Lower leg skin (tissue), 4 donors: Measurements from ENCODE around the gene TAF7. TPM values are rescaled to one million over a fixed set of nuclear protein-coding genes. Genes with fewer than 3 reads are reported as not detected.

Experiments
- DNase-seq, 2 donors: peaks; one replicate each; pipeline ENCODE4 v3.0.0-alpha.2; 2019; ENCODE audit warnings: low spot score in 2 of 2
- H3K4me3 ChIP-seq: fragments of 200-600 bp; sonication (generic); 2 replicates; pipeline ENCODE4 v1.5.1; 2017; ENCODE audit warnings: mild to moderate bottlenecking, low read depth; ENCODE audit not compliant: poor library complexity, severe bottlenecking
- CTCF ChIP-seq, 3 donors: fragments of 450-650 bp; IDR thresholded peaks; one replicate each; pipeline ENCODE4 v1.5.1; 2016; ENCODE audit warnings: antibody characterized with exemption in 3 of 3, mild to moderate bottlenecking in 3 of 3, moderate library complexity in 2 of 3
- POLR2A ChIP-seq, 2 donors: fragments of 450-650 bp; IDR thresholded peaks; one replicate each; pipeline ENCODE4 v1.6.1; 2016 to 2017; ENCODE audit warnings: antibody characterized with exemption in 2 of 2, mild to moderate bottlenecking in 1 of 2, moderate library complexity in 1 of 2
- WGBS, 2 donors: methylation state at CpG; one replicate each; pipeline ENCODE4 v1.1.5; 2018; 5-methylcytosine and 5-hydroxymethylcytosine counted together
- intact Hi-C: fragments of 100-400 bp; cut with DNase I; formaldehyde crosslinking; loops from one replicate; pipeline ENCODE4 v1.15.0; 2023; ENCODE audit warnings: low total_unique reads
- total RNA-seq, 4 donors: library from RNA; depleted of rRNA; stranded (reverse); fragments of >200 nt; gene quantifications; one replicate each; pipeline ENCODE4 v1.1.0, GENCODE V29; 2016

The TAF7 gene
- total RNA-seq, 4 donors from 2014 or later, result 46.9 to 76.0 (median 64.9) TPM

DNA sequence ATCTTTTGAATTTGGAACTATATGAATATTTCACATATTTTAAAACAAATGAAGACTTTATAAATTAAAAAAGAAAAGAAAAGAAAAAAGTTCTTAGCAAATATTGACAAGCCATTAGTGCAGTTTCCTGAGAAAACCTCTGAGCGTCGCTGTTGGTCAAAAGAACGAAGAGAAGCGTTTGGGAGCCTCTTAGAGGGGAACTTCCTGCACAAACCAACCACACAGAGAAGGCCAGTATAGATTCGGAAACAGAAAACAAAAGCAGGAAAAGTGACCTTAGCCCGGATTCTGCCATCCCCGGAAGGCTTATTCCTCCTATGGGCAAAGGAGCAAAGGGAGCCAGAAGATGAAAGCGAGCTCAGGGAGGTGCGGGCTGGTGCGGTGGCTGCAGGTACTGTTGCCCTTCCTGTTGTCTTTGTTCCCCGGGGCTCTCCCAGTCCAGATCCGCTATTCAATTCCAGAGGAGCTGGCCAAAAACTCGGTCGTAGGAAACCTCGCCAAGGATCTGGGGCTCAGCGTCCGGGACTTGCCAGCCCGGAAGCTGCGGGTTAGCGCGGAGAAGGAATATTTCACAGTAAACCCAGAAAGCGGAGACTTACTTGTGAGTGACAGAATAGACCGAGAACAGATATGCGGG lies 39.3 kb upstream of the TAF7 start, which contains the start of gene PCDHGB2:
Gene PCDHGB2 (plus strand): TSS at position 205 of the 637 bp plus-strand sequence. CDS start 142 bp downstream, at position 347.
- no peak within 1 kb of the TSS for H3K4me3 ChIP-seq
- DNase-seq, result no peak
- 19 to 22% methylated on average over 24 of the region's 24 CpGs for WGBS, 2 donors
- no peak for TF ChIP-seq POLR2A (IDR thresholded peaks at IDR 0.05)
- no peak for TF ChIP-seq CTCF (IDR thresholded peaks at IDR 0.05)
- intact Hi-C loops, result no loop called here

DNA sequence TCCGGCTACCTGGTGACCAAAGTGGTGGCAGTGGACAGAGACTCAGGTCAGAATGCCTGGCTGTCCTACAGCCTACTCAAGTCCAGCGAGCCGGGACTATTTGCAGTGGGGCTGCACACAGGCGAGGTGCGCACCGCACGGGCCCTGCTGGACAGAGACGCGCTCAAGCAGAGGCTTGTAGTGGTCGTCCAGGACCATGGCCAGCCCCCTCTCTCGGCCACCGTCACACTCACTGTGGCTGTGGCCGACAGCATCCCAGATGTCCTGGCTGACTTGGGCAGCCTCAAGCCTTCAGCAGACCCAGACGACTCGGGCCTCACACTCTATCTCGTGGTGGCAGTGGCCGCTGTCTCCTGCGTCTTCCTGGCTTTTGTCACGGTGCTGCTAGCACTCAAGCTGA lies 36.4 kb upstream of the TAF7 start:
- 40 to 49% methylated on average over 11 to 15 of the region's 19 CpGs for WGBS, 2 donors
- intact Hi-C loops, result no loop called here
- TF ChIP-seq POLR2A (IDR thresholded peaks at IDR 0.05), result no peak
- TF ChIP-seq CTCF (IDR thresholded peaks at IDR 0.05), result no peak
- no peak for DNase-seq
- no peak overlapping the region for H3K4me3 ChIP-seq

GRCh38 chr5:141356133-141356532 lies 35.5 kb upstream of the TAF7 start:
- intact Hi-C loops, result no loop called here
- DNase-seq, result no peak
- no peak for TF ChIP-seq CTCF (IDR thresholded peaks at IDR 0.05)
- no peak for TF ChIP-seq POLR2A (IDR thresholded peaks at IDR 0.05)
- 76 to 77% methylated on average over 5 of the region's 5 CpGs for WGBS, 2 donors
- H3K4me3 ChIP-seq, result no peak overlapping the region

DNA sequence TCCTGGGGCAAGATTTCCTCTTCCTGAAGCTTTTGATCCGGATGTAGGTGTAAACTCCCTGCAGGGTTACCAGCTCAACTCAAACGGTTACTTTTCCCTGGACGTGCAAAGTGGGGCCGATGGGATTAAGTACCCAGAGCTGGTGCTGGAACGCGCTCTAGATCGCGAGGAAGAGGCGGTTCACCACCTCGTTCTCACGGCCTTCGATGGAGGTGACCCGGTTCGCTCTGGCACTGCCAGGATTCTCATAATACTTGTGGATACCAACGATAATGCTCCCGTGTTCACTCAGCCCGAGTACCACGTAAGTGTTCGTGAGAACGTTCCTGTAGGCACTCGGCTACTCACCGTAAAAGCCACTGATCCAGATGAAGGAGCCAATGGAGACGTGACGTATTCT lies 35.1 kb upstream of the TAF7 start:
- DNase-seq, result no peak
- TF ChIP-seq POLR2A (IDR thresholded peaks at IDR 0.05), result no peak
- no peak for TF ChIP-seq CTCF (IDR thresholded peaks at IDR 0.05)
- intact Hi-C loops, result no loop called here
- H3K4me3 ChIP-seq, result no peak overlapping the region
- WGBS, 2 donors, result 54 to 56% methylated on average over 24 of the region's 24 CpGs

DNA sequence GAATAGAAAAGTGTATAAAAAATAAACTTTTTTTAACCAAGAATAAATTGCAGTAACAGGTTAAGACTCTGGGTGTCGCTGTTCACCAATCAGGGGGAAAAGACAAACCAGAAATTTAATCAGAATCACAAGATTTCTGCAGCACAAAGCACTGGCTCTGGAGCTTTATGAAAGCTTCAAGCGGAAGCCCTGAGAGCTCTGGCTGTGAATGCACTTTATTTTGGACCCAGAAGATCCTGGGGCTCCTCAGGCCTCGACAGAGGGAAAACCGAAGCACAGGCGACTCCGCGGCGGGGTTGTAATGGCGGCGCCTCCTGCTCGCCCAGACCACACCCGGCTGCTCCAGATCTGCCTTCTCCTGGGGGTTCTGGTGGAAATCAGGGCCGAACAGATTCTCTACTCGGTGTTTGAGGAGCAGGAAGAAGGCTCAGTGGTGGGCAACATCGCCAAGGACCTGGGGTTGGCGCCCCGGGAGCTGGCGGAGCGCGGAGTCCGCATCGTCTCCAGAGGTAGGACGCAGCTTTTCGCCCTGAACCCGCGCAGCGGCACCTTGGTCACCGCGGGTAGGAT lies 34.4 kb upstream of the TAF7 start, which contains the start of gene PCDHGA4:
Gene PCDHGA4 (plus strand): TSS at position 122 of the 570 bp plus-strand sequence. CDS start 87 bp downstream, at position 209.
- no peak for DNase-seq
- 17 to 21% methylated on average over 18 to 28 of the region's 29 CpGs for WGBS, 2 donors
- H3K4me3 ChIP-seq, result no peak within 1 kb of the TSS
- no peak for TF ChIP-seq CTCF (IDR thresholded peaks at IDR 0.05)
- TF ChIP-seq POLR2A (IDR thresholded peaks at IDR 0.05), result no peak
- intact Hi-C loops, result no loop called here
